Ovary (tissue), 9 donors: ENCODE results near the gene CADPS2. TPM values are rescaled to one million over a fixed set of nuclear protein-coding genes. Genes with fewer than 3 reads are reported as not detected.

Source experiments
- DNase-seq, 5 donors: peaks; one replicate each; pipeline ENCODE4 v3.0.0-alpha.2; 2019 to 2020
- H3K27ac ChIP-seq, 2 donors: fragments of 200-600 bp; one replicate each; pipeline versions ENCODE4 v1.5.1 to v1.8.0; 2019 to 2022
- H3K27me3 ChIP-seq: fragments of 200-600 bp; one replicate; pipeline ENCODE4 v1.8.0; 2022
- H3K36me3 ChIP-seq: fragments of 200-600 bp; sonication (generic); one replicate; pipeline ENCODE4 v1.5.1; 2019
- H3K4me1 ChIP-seq: one replicate; pipeline ENCODE4 v1.8.1; 2013; ENCODE audit warnings: mild to moderate bottlenecking, moderate library complexity; ENCODE audit not compliant: insufficient read depth
- H3K4me3 ChIP-seq: fragments of 200-600 bp; sonication (generic); one replicate; pipeline ENCODE4 v1.5.1; 2017
- H3K9me3 ChIP-seq, 2 donors: fragments of 200-600 bp in 1 of 2; sonication (generic) in 1 of 2; one replicate each; pipeline versions ENCODE4 v1.5.1 to v1.8.1; 2013 to 2019; ENCODE audit warnings: mild to moderate bottlenecking in 1 of 2, moderate library complexity in 1 of 2
- CTCF ChIP-seq, 3 donors: fragments of 450-650 bp in 2 of 3; fragments of 200-600 bp in 1 of 3; IDR thresholded peaks; one replicate each; pipeline versions ENCODE4 v1.5.1 to v1.8.0; 2016 to 2022; ENCODE audit warnings: antibody characterized with exemption in 3 of 3, mild to moderate bottlenecking in 1 of 3
- EP300 ChIP-seq: sonication (generic); formaldehyde crosslinking; IDR thresholded peaks from one replicate; pipeline ENCODE4 v1.6.1; 2017; ENCODE audit warnings: antibody characterized with exemption
- POLR2A ChIP-seq: fragments of 450-650 bp; IDR thresholded peaks from one replicate; pipeline ENCODE4 v1.6.1; 2017; ENCODE audit warnings: antibody characterized with exemption, mild to moderate bottlenecking, moderate library complexity
- WGBS, 3 donors: extraction: QIAGEN DNeasy Blood & Tissue Kit in 1 of 3; methylation state at CpG; one replicate each; pipeline versions ENCODE4 v1.1.5 to v1.1.7; 2013 to 2017; 5-methylcytosine and 5-hydroxymethylcytosine counted together
- intact Hi-C, 4 donors: fragments of 100-400 bp; cut with DNase I; formaldehyde crosslinking; loops; one replicate each; pipeline versions ENCODE4 v1.11.0 to v1.15.1; 2022 to 2023
- polyA plus RNA-seq, 2 donors: library from polyadenylated mRNA; stranded (reverse); fragments of 200-250 nt in 1 of 2; fragments of 350-450 nt in 1 of 2; fragmentation: Illumina TruSeq in 1 of 2; extraction: RNeasy Lipid Tissue Mini Kit (QIAGEN cat#74804) in 1 of 2; gene quantifications; one replicate each; pipeline ENCODE4 v1.2.3, GENCODE V29; 2013 to 2014
- total RNA-seq, 7 donors: library from RNA; depleted of rRNA in 2 of 7; stranded (reverse); fragments of >200 nt in 2 of 7; fragmentation: NEBNext Ultra II Directional in 3 of 7; extraction: Animal tissue kit (Norgen Biotek cat#: 25700) in 3 of 7; gene quantifications; one replicate each; pipeline versions ENCODE4 v1.1.0 to v1.2.4, GENCODE V29; 2016 to 2023
- donor health status: DM: no; HTN: no; CAD: no; lungs with moderate emphysema.
- donor health status: DM: no; HTN: no; CAD: no.
- donor health status: Bipolar disorder and iron deficiency.
- donor health status: DM: yes; HTN: yes; CAD: no.
- donor health status: DM: no; HTN: no; CAD: no.
- donor health status: DM: yes; HTN: yes; CAD: no.

Gene CADPS2
- total and polyA plus RNA-seq, 9 donors = 10.1 to 26.7 (median 16.6) TPM

- Histone ChIP-seq H3K4me1 (no peaks in the 10 kb centered on the region), H3K36me3 (no peaks in the 10 kb centered on the region), H3K4me3 (no peak overlapping the region), H3K27ac (no peak overlapping the region), H3K9me3 (no peaks in the 10 kb centered on the region), H3K27me3 (no peaks in the 10 kb centered on the region)
- TF ChIP-seq EP300 = no peak
- TF ChIP-seq CTCF (IDR thresholded peaks at IDR 0.05) = no peak
- TF ChIP-seq POLR2A = no peak
- intact Hi-C loops = no loop called here
- DNase-seq = no peak
Observed at GRCh38 chr7:122521767-122522166, 364.5 kb downstream of the CADPS2 start.

GRCh38 chr7:122520971-122521555 is 365.2 kb downstream of the CADPS2 start:
- DNase-seq = no peak
- Histone ChIP-seq H3K9me3 (no peaks in the 10 kb centered on the region), H3K36me3 (no peaks in the 10 kb centered on the region), H3K27ac (no peak overlapping the region), H3K4me3 (no peak overlapping the region), H3K4me1 (no peaks in the 10 kb centered on the region), H3K27me3 (no peaks in the 10 kb centered on the region)
- intact Hi-C loops = no loop called here
- WGBS, 3 donors = 71 to 78% (median 75%) methylated on average over 5 of the region's 5 CpGs
- TF ChIP-seq CTCF (IDR thresholded peaks at IDR 0.05) = no peak
- no peak for TF ChIP-seq EP300

GRCh38 chr7:122518488-122518887 is 367.8 kb downstream of the CADPS2 start:
- 93 to 96% (median 94%) methylated on average over 4 of the region's 4 CpGs for WGBS, 3 donors
- TF ChIP-seq EP300 (no peak), CTCF (IDR thresholded peaks at IDR 0.05) (no peak), POLR2A (no peak)

GRCh38 chr7:122517576-122517975 is 368.7 kb downstream of the CADPS2 start:
- DNase-seq = no peak
- Histone ChIP-seq H3K27ac (no peak overlapping the region), H3K36me3 (no peaks in the 10 kb centered on the region), H3K4me3 (no peak overlapping the region), H3K4me1 (no peaks in the 10 kb centered on the region), H3K9me3 (no peaks in the 10 kb centered on the region), H3K27me3 (no peaks in the 10 kb centered on the region)
- intact Hi-C loops = no loop called here
- WGBS, 3 donors = 53 to 94% (median 91%) methylated on average over 1 of the region's 1 CpG
- TF ChIP-seq CTCF (IDR thresholded peaks at IDR 0.05) (no peak), EP300 (no peak), POLR2A (no peak)

More at GRCh38 chr7:122518488-122518887, 367.8 kb downstream of the CADPS2 start:
- Histone ChIP-seq H3K27ac (no peak overlapping the region), H3K36me3 (no peaks in the 10 kb centered on the region), H3K9me3 (no peaks in the 10 kb centered on the region), H3K4me3 (no peak overlapping the region), H3K27me3 (no peaks in the 10 kb centered on the region), H3K4me1 (no peaks in the 10 kb centered on the region)
- no peak for DNase-seq
- intact Hi-C loops = no loop called here
